A673 (cell line): Measurements from ENCODE around the gene ENDOG. TPM values are rescaled to one million over a fixed set of nuclear protein-coding genes. Genes with fewer than 3 reads are reported as not detected.
"Not testable (repeated sequence)": the region's sequence is repeated elsewhere in the genome, so short reads cannot be mapped to it uniquely, and the experiment has no call there.

Experiments used
- BruUV-seq: library from RNA; stranded (reverse); fragments of 400-500 nt; replicated peaks from 2 replicates; lab custom pipeline; 2021; lab: Mats Ljungman, UMichigan
- CTCF ChIA-PET: fragments of 300-600 bp; sonication (Branson Sonifier 250); formaldehyde crosslinking; loops from one replicate; lab custom pipeline; 2022; ENCODE audit warnings: antibody characterized with exemption; lab: Charles Lee
- POLR2A ChIA-PET: fragments of 300-600 bp; sonication (Branson Sonifier 250); formaldehyde crosslinking; loops from one replicate; lab custom pipeline; 2022; ENCODE audit warnings: antibody characterized with exemption; ENCODE audit not compliant: low non-redundant PET; lab: Charles Lee
- DNase-seq: peaks from one replicate; pipeline ENCODE4 v3.0.0-alpha.2; 2015; ENCODE audit warnings: low spot score
- H3K27ac ChIP-seq: fragments of 200-600 bp; sonication (generic); 2 replicates; pipeline ENCODE4 v1.5.1; 2016; ENCODE audit warnings: mixed run types, low read depth, mild to moderate bottlenecking, mixed read lengths, antibody characterized with exemption, low read length; ENCODE audit not compliant: poor library complexity, severe bottlenecking
- H3K27me3 ChIP-seq: fragments of 200-600 bp; sonication (generic); replicated peaks from 2 replicates; pipeline ENCODE4 v1.6.1; 2017; ENCODE audit warnings: mixed run types, low read depth, mild to moderate bottlenecking, mixed read lengths, antibody characterized with exemption, low read length; ENCODE audit not compliant: insufficient read depth, poor library complexity
- H3K36me3 ChIP-seq: fragments of 200-600 bp; sonication (generic); 2 replicates; pipeline ENCODE4 v1.6.1; 2016; ENCODE audit warnings: mixed run types, mild to moderate bottlenecking, mixed read lengths, antibody characterized with exemption, low read length; ENCODE audit not compliant: insufficient read depth, poor library complexity, severe bottlenecking
- H3K4me1 ChIP-seq: fragments of 200-600 bp; sonication (generic); 2 replicates; pipeline ENCODE4 v1.6.1; 2017; ENCODE audit warnings: mixed run types, mild to moderate bottlenecking, mixed read lengths, antibody characterized with exemption, low read length; ENCODE audit not compliant: insufficient read depth, poor library complexity, severe bottlenecking
- H3K4me3 ChIP-seq: fragments of 200-600 bp; sonication (generic); 2 replicates; pipeline ENCODE4 v1.5.1; 2016; ENCODE audit warnings: low read depth, mixed run types, mild to moderate bottlenecking, mixed read lengths, low read length; ENCODE audit not compliant: poor library complexity, severe bottlenecking
- H3K9me3 ChIP-seq: fragments of 200-600 bp; sonication (generic); 2 replicates; pipeline ENCODE4 v1.6.1; 2016; ENCODE audit warnings: mixed run types, low read depth, mild to moderate bottlenecking, mixed read lengths, antibody characterized with exemption, low read length; ENCODE audit not compliant: poor library complexity, severe bottlenecking
- EZH2 ChIP-seq: fragments of 200-600 bp; sonication (generic); IDR thresholded peaks from 2 replicates; pipeline ENCODE4 v1.6.1; 2017; ENCODE audit warnings: borderline replicate concordance, low read depth, mild to moderate bottlenecking, mixed read lengths, antibody characterized with exemption, low read length; ENCODE audit not compliant: poor library complexity, severe bottlenecking
- intact Hi-C: fragments of 100-400 bp; cut with micrococcal nuclease; formaldehyde crosslinking; loops from one replicate; pipeline ENCODE4 v1.10.0; 2022; ENCODE audit not compliant: unreplicated experiment
- total RNA-seq: library from RNA; stranded (reverse); gene quantifications from 2 replicates; pipeline ENCODE4 v1.2.3, GENCODE V29; 2021
- TF ChIP-seq, protein P1 (sequence below): fragments of 300-800, 200-600 bp; sonication (generic); conservative IDR thresholded peaks from 2 replicates; pipeline ENCODE4 v1.5.1; 2017; ENCODE audit warnings: low read depth, mild to moderate bottlenecking, antibody characterized with exemption, low read length, moderate library complexity, mixed read lengths

The ENDOG gene
- total RNA-seq, 1 experiment from 2014 or later: 46.7 TPM

DNA sequence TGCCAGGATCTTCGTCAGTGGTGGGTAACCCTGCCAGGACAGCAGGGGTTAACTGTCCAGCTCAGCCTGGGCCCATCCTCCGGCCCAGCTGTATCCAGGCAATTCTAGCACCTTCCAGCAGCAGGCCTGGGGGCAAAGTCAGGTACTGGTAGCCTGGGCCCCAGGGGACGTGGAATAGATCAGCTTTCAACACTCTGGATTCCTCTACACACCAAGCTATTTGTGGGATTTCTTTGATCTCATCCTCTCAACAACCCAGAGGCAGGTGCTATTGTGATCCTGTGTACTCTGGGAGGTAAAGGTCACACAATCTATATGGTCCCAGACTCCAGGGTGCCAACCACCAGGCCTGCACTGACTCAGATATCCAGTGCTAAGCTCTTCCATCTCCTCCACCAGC lies 20.0 kb downstream of the ENDOG start:
- CTCF ChIA-PET: no interaction called here
- Histone ChIP-seq H3K36me3 (peaks cover 3% of the 10 kb centered on the region), H3K27me3 (no peaks in the 10 kb centered on the region), H3K4me1 (no peaks in the 10 kb centered on the region), H3K27ac (no peak overlapping the region), H3K9me3 (no peaks in the 10 kb centered on the region), H3K4me3 (no peak overlapping the region)
- intact Hi-C loops: no loop called here
- DNase-seq: no peak
- POLR2A ChIA-PET: no interaction called here
- BruUV-seq: no TSS peak
- no peak for TF ChIP-seq EZH2
- TF ChIP-seq, protein P1, sequence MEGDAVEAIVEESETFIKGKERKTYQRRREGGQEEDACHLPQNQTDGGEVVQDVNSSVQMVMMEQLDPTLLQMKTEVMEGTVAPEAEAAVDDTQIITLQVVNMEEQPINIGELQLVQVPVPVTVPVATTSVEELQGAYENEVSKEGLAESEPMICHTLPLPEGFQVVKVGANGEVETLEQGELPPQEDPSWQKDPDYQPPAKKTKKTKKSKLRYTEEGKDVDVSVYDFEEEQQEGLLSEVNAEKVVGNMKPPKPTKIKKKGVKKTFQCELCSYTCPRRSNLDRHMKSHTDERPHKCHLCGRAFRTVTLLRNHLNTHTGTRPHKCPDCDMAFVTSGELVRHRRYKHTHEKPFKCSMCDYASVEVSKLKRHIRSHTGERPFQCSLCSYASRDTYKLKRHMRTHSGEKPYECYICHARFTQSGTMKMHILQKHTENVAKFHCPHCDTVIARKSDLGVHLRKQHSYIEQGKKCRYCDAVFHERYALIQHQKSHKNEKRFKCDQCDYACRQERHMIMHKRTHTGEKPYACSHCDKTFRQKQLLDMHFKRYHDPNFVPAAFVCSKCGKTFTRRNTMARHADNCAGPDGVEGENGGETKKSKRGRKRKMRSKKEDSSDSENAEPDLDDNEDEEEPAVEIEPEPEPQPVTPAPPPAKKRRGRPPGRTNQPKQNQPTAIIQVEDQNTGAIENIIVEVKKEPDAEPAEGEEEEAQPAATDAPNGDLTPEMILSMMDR: no peak

DNA sequence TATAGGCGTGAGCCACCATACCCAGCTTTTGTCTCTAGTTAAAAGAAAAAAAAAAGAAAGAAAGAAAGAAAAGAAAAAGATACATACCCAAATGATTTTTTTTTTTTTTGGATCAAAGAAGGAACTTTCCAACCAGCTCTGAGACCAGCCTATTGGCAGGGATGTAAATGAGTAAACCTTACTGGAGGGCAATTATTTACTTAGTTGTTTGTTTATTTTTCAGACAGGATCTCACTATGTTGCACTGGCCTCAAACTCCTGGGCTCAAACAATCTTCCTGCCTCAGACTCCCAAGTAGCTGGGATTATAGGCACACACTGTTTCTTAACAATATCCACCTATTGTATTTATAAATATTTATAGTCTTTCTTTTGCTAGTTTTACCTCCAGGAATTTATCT lies 22.2 kb downstream of the ENDOG start:
- no peak overlapping the region for H3K27ac ChIP-seq
- POLR2A ChIA-PET: no interaction called here
- no peaks in the 10 kb centered on the region for H3K36me3 ChIP-seq
- no peaks in the 10 kb centered on the region for H3K4me1 ChIP-seq
- no peaks in the 10 kb centered on the region for H3K9me3 ChIP-seq
- H3K27me3 ChIP-seq: no peaks in the 10 kb centered on the region
- no peak for TF ChIP-seq EZH2
- TF ChIP-seq, protein P1: no peak
- CTCF ChIA-PET: no interaction called here
- DNase-seq: no peak
- intact Hi-C loops: no loop called here
- no peak overlapping the region for H3K4me3 ChIP-seq
- BruUV-seq: no TSS peak

- Histone ChIP-seq H3K4me1 (no peaks in the 10 kb centered on the region), H3K36me3 (no peaks in the 10 kb centered on the region), H3K9me3 (no peaks in the 10 kb centered on the region), H3K4me3 (no peak overlapping the region), H3K27me3 (no peaks in the 10 kb centered on the region), H3K27ac (no peak overlapping the region)
- BruUV-seq: no TSS peak
- intact Hi-C loops: no loop called here
- TF ChIP-seq, protein P1: no peak
- no peak for TF ChIP-seq EZH2
- POLR2A ChIA-PET: no interaction called here
- DNase-seq: no peak
- CTCF ChIA-PET: no interaction called here
Observed at GRCh38 chr9:128841694-128842492, 23.6 kb downstream of the ENDOG start.

- H3K27me3 ChIP-seq, H3K4me1 ChIP-seq, H3K9me3 ChIP-seq, H3K36me3 ChIP-seq, H3K4me3 ChIP-seq, DNase-seq, H3K27ac ChIP-seq, CTCF ChIA-PET, intact Hi-C loops, BruUV-seq: not testable (repeated sequence)
- POLR2A ChIA-PET: interaction anchor here (0.9 kb wide), 1 partner anchor 604 kb away, joined by 10 read pairs; no protein-coding TSS in a partner anchor
Observed at GRCh38 chr9:128843171-128843570, 24.9 kb downstream of the ENDOG start.
